Measurements from ENCODE around the gene PLCB1. TPM values are rescaled to one million over a fixed set of nuclear protein-coding genes. Genes with fewer than 3 reads are reported as not detected.
"Not testable (repeated sequence)": the region's sequence is repeated elsewhere in the genome, so short reads cannot be mapped to it uniquely, and the experiment has no call there.

Gene PLCB1
- total RNA-seq, 1 donor = 14.6 TPM

DNA sequence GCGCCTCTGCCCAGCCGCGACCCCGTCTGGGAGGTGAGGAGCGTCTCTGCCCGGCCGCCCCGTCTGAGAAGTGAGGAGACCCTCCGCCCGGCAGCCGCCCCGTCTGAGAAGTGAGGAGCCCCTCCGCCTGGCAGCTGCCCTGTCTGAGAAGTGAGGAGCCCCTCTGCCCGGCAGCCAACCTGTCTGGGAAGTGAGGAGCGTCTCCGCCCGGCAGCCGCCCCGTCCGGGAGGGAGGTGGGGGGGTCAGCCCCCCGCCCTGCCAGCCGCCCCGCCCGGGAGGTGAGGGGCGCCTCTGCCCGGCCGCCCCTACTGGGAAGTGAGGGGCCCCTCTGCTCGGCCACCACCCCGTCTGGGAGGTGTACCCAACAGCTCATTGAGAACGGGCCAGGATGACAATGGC, 512.4 kb downstream of the PLCB1 start:
- H3K9me3 ChIP-seq (ENCODE audit: low read depth, low read length); H3K4me1 ChIP-seq (ENCODE audit: insufficient read depth, low read length); H3K27me3 ChIP-seq (ENCODE audit: insufficient read depth, low read length); H3K4me3 ChIP-seq (ENCODE audit: low read length): not testable (repeated sequence)

GRCh38 chr20:8645326-8645725, 513.3 kb downstream of the PLCB1 start:
- Histone ChIP-seq H3K4me1 (ENCODE audit: insufficient read depth, low read length) (no peaks in the 10 kb centered on the region), H3K9me3 (ENCODE audit: low read depth, low read length) (no peaks in the 10 kb centered on the region), H3K4me3 (ENCODE audit: low read length) (no peak overlapping the region), H3K27me3 (ENCODE audit: insufficient read depth, low read length) (no peaks in the 10 kb centered on the region)

GRCh38 chr20:8646033-8646441, 514.0 kb downstream of the PLCB1 start:
- H3K4me1 ChIP-seq (ENCODE audit: insufficient read depth, low read length) = no peaks in the 10 kb centered on the region

DNA sequence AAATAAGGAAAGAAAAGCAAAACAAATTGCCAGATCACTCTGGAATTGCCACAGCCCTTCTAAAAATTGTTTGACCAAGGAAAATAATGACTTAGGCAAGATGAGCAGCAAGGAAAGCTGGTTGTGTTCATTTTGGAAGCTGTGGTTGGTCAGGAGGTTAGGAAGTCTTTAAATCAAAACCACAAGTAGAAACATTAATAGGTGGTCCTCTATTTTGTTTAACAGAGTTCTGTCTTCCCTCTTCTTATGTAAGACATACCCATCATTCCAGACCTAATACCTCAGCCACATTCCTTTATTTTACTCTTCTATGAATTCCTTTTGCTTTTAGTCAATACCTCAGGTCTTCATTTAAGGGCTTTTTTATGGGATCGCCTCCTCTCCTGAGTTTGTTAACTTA, 514.6 kb downstream of the PLCB1 start:
- Histone ChIP-seq H3K27me3 (ENCODE audit: insufficient read depth, low read length) (no peaks in the 10 kb centered on the region), H3K9me3 (ENCODE audit: low read depth, low read length) (no peaks in the 10 kb centered on the region), H3K4me3 (ENCODE audit: low read length) (no peak overlapping the region), H3K4me1 (ENCODE audit: insufficient read depth, low read length) (no peaks in the 10 kb centered on the region)

More at GRCh38 chr20:8646033-8646441, 514.0 kb downstream of the PLCB1 start:
- Histone ChIP-seq H3K27me3 (ENCODE audit: insufficient read depth, low read length) (no peaks in the 10 kb centered on the region), H3K9me3 (ENCODE audit: low read depth, low read length) (no peaks in the 10 kb centered on the region), H3K4me3 (ENCODE audit: low read length) (no peak overlapping the region)

DNA sequence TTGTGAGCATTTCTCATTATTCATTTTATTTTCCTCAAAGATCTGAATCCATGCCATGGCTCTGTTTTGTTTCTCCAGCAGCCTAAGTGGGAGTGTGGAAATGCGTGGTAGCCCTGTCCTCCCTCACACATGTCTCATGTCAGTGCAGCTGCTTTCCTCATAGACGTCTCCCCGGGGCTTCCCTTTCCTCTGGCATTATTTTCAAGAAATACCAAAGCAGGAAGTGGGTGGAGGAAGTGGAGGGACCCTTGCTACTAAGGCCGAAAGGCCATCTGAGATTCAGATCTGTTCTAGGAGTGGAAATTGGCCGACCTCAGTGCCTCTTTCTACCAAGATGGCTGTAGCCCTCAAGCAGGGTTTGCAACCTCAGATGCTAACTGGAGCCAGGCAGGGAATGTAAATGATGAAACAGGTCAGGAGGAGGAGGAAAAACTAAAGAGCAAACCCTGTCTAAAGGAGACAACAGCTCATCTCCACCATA, 515.9 kb downstream of the PLCB1 start:
- H3K27me3 ChIP-seq (ENCODE audit: insufficient read depth, low read length) = no peaks in the 10 kb centered on the region
- H3K4me1 ChIP-seq (ENCODE audit: insufficient read depth, low read length) = no peaks in the 10 kb centered on the region
- no peaks in the 10 kb centered on the region for H3K9me3 ChIP-seq (ENCODE audit: low read depth, low read length)
- no peak overlapping the region for H3K4me3 ChIP-seq (ENCODE audit: low read length)

DNA sequence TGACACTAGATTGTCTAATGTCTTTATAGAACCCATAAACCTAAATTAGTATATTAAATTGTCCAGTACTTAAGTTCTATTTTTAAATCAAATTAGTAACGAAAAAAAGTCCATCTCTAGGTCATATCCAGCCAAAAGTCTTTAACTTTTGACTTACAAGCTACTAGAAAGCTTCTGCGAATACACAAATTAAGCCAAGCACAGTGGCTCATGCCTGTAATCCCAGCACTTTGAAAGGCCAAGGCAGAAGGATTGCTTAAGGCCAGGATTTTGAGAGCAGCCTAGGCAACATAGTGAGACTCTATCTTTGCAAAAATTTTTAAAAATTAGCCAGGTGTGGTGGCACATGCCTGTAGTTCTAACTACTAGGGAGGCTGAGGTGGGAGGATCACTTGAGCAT, 516.4 kb downstream of the PLCB1 start:
- no peaks in the 10 kb centered on the region for H3K27me3 ChIP-seq (ENCODE audit: insufficient read depth, low read length)
- no peaks in the 10 kb centered on the region for H3K9me3 ChIP-seq (ENCODE audit: low read depth, low read length)
- no peak overlapping the region for H3K4me3 ChIP-seq (ENCODE audit: low read length)
- H3K4me1 ChIP-seq (ENCODE audit: insufficient read depth, low read length) = no peaks in the 10 kb centered on the region

GRCh38 chr20:8652396-8652795, 520.3 kb downstream of the PLCB1 start:
- H3K27me3 ChIP-seq (ENCODE audit: insufficient read depth, low read length) = no peaks in the 10 kb centered on the region
- no peaks in the 10 kb centered on the region for H3K9me3 ChIP-seq (ENCODE audit: low read depth, low read length)
- no peak overlapping the region for H3K4me3 ChIP-seq (ENCODE audit: low read length)
- no peaks in the 10 kb centered on the region for H3K4me1 ChIP-seq (ENCODE audit: insufficient read depth, low read length)

DNA sequence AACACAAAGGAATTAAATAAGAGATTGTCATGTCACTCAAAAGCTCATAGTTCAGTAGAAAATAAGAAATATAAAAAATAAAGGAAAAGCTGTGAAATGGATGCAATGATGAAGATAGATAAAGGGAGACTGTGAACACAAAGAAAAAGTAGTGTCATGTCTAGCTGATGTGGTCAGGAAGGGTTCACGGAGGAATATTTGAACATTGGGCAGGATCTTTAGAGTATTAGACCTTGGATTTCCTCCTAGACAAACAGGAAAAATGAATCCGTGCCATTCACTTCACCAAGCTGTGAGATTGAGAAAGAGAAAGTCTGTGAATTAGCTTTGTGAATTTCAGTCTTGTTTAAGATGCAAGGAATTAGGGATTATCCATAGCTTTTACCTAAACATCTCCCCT, 522.4 kb downstream of the PLCB1 start:
- Histone ChIP-seq H3K27me3 (ENCODE audit: insufficient read depth, low read length) (no peaks in the 10 kb centered on the region), H3K9me3 (ENCODE audit: low read depth, low read length) (no peaks in the 10 kb centered on the region), H3K4me1 (ENCODE audit: insufficient read depth, low read length) (no peaks in the 10 kb centered on the region), H3K4me3 (ENCODE audit: low read length) (no peak overlapping the region)

- H3K4me1 ChIP-seq (ENCODE audit: insufficient read depth, low read length) = no peaks in the 10 kb centered on the region
- no peaks in the 10 kb centered on the region for H3K9me3 ChIP-seq (ENCODE audit: low read depth, low read length)
- H3K27me3 ChIP-seq (ENCODE audit: insufficient read depth, low read length) = no peaks in the 10 kb centered on the region
- no peak overlapping the region for H3K4me3 ChIP-seq (ENCODE audit: low read length)
These were observed 524.3 kb downstream of the PLCB1 start for GRCh38 chr20:8656335-8656734.

GRCh38 chr20:8657664-8658063, 525.6 kb downstream of the PLCB1 start:
- no peaks in the 10 kb centered on the region for H3K4me1 ChIP-seq (ENCODE audit: insufficient read depth, low read length)
- H3K4me3 ChIP-seq (ENCODE audit: low read length) = no peak overlapping the region
- no peaks in the 10 kb centered on the region for H3K9me3 ChIP-seq (ENCODE audit: low read depth, low read length)
- H3K27me3 ChIP-seq (ENCODE audit: insufficient read depth, low read length) = no peaks in the 10 kb centered on the region

- H3K9me3 ChIP-seq (ENCODE audit: low read depth, low read length) = no peaks in the 10 kb centered on the region
- H3K27me3 ChIP-seq (ENCODE audit: insufficient read depth, low read length) = no peaks in the 10 kb centered on the region
- no peaks in the 10 kb centered on the region for H3K4me1 ChIP-seq (ENCODE audit: insufficient read depth, low read length)
- no peak overlapping the region for H3K4me3 ChIP-seq (ENCODE audit: low read length)
These were observed 526.0 kb downstream of the PLCB1 start for GRCh38 chr20:8658103-8658502.

DNA sequence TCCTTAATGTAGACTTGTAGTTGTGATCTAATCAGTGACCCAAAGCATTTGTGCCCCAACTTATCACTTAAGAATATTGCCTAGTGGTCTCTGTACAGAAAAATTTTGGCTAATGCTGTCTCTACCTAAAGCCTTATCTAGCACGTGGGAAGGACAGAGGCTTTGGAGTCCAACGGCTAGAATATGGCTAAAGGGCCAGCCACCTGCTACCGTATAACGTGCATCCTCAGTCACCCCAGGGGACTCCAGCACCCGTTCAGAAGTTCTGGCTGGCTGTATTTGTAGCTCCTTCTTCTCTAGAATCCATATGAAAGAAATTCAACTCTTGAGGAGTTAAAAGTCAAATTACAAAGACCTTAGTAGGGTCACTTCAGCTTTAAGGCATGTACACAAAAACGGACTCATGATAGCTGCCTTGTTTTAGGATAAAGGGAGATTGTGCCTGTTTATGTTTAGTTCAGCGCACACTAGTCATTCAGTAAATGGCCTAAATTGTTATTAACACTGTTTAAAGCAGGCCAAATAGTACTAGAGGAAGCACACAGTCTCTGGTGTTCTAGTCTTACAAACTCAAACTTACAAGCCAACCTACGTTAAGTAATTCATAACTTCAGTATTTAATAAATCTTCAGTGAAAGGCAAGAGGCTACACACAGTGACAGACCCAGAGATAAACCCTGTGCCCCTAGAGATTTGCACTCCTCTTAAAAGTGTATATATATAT, 529.3 kb downstream of the PLCB1 start:
- Histone ChIP-seq H3K27me3 (ENCODE audit: insufficient read depth, low read length) (no peaks in the 10 kb centered on the region), H3K9me3 (ENCODE audit: low read depth, low read length) (no peaks in the 10 kb centered on the region), H3K4me3 (ENCODE audit: low read length) (no peak overlapping the region), H3K4me1 (ENCODE audit: insufficient read depth, low read length) (no peaks in the 10 kb centered on the region)

GRCh38 chr20:8662433-8662954, 530.4 kb downstream of the PLCB1 start:
- no peaks in the 10 kb centered on the region for H3K9me3 ChIP-seq (ENCODE audit: low read depth, low read length)
- H3K4me3 ChIP-seq (ENCODE audit: low read length) = no peak overlapping the region
- no peaks in the 10 kb centered on the region for H3K27me3 ChIP-seq (ENCODE audit: insufficient read depth, low read length)
- H3K4me1 ChIP-seq (ENCODE audit: insufficient read depth, low read length) = no peaks in the 10 kb centered on the region

DNA sequence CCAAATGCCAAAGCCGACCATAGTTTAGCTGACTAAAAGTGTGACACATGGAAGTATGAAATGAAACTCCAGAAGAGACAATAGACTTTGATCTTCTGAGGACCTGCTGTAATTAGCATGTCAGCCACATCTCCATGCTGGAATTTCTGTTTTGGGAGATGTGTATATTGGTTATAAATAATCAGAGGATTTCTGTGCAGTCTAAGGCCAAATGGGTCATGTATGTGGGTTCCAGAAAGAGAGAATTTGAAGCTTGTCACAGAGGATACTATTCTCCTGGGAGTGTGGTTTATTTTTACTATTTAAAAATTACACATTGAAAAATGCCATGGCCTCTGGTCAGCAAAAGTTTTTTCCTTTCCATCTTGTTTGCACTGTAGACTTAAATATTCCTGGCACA, 531.4 kb downstream of the PLCB1 start:
- Histone ChIP-seq H3K27me3 (ENCODE audit: insufficient read depth, low read length) (no peaks in the 10 kb centered on the region), H3K4me3 (ENCODE audit: low read length) (no peak overlapping the region), H3K9me3 (ENCODE audit: low read depth, low read length) (no peaks in the 10 kb centered on the region), H3K4me1 (ENCODE audit: insufficient read depth, low read length) (no peaks in the 10 kb centered on the region)

DNA sequence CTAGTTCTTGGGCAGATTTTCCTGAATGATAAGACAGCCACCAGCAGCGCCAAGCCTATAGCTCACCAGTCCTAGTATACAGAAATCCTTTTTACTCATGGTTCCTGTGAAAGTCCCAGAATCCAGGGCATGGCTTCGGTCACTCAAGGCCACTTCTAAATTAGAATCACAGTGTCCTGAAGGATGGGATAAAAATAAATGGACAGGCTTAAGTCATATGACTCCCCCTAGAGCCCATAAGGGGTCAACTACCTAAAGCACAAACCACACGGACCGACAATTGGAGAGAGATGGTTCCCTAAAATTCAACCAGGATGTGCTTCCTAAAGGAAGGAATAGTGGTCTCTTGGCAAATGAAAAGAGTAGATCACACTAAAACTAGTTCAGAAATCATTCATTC, 532.7 kb downstream of the PLCB1 start:
- Histone ChIP-seq H3K9me3 (ENCODE audit: low read depth, low read length) (no peaks in the 10 kb centered on the region), H3K27me3 (ENCODE audit: insufficient read depth, low read length) (no peaks in the 10 kb centered on the region), H3K4me3 (ENCODE audit: low read length) (no peak overlapping the region), H3K4me1 (ENCODE audit: insufficient read depth, low read length) (no peaks in the 10 kb centered on the region)

- Histone ChIP-seq H3K4me3 (ENCODE audit: low read length) (no peak overlapping the region), H3K9me3 (ENCODE audit: low read depth, low read length) (no peaks in the 10 kb centered on the region), H3K4me1 (ENCODE audit: insufficient read depth, low read length) (no peaks in the 10 kb centered on the region), H3K27me3 (ENCODE audit: insufficient read depth, low read length) (no peaks in the 10 kb centered on the region)
These were observed 535.2 kb downstream of the PLCB1 start for GRCh38 chr20:8667306-8667705.

Data from mononuclear cell (primary cell).